Ascending aorta (tissue), 2 donors: Measurements from ENCODE around the gene KCNH8. TPM values are rescaled to one million over a fixed set of nuclear protein-coding genes. Genes with fewer than 3 reads are reported as not detected.

Experiments
- DNase-seq, 2 donors: peaks; one replicate each; pipeline ENCODE4 v3.0.0-alpha.2; 2019; ENCODE audit warnings: low spot score in 2 of 2
- H3K27ac ChIP-seq, 2 donors: fragments of 200-600 bp; sonication (generic); one replicate each; pipeline ENCODE4 v1.5.1; 2016 to 2017; ENCODE audit warnings: mild to moderate bottlenecking in 1 of 2
- H3K27me3 ChIP-seq: fragments of 200-600 bp; sonication (generic); one replicate; pipeline ENCODE4 v1.5.1; 2017
- H3K36me3 ChIP-seq, 2 donors: fragments of 200-600 bp; sonication (generic); one replicate each; pipeline ENCODE4 v1.5.1; 2016
- H3K4me1 ChIP-seq, 2 donors: fragments of 200-600 bp; sonication (generic); one replicate each; pipeline ENCODE4 v1.5.1; 2016 to 2017; ENCODE audit warnings: mild to moderate bottlenecking in 1 of 2
- H3K4me3 ChIP-seq, 2 donors: fragments of 200-600 bp; sonication (generic); one replicate each; pipeline ENCODE4 v1.5.1; 2016 to 2017; ENCODE audit warnings: mild to moderate bottlenecking in 1 of 2
- H3K9me3 ChIP-seq, 2 donors: fragments of 200-600 bp; sonication (generic); one replicate each; pipeline ENCODE4 v1.5.1; 2016
- intact Hi-C: fragments of 100-400 bp; cut with DNase I; formaldehyde crosslinking; loops from one replicate; pipeline ENCODE4 v1.15.1; 2023
- total RNA-seq: library from RNA; depleted of rRNA; stranded (reverse); fragments of >200 nt; gene quantifications from one replicate; pipeline ENCODE4 v1.1.0, GENCODE V29; 2016
- TF ChIP-seq, protein P1 (sequence below), 3 experiments: fragments of 200-600 bp in 2 of 3; fragments of 450-650 bp in 1 of 3; sonication (generic) in 2 of 3; IDR thresholded peaks; one replicate each; pipeline ENCODE4 v1.5.1; 2016 to 2019; ENCODE audit warnings: antibody characterized with exemption in 3 of 3, mild to moderate bottlenecking in 1 of 3, moderate library complexity in 1 of 3

The KCNH8 gene
- total RNA-seq, 1 donor from 2014 or later = not detected

DNA sequence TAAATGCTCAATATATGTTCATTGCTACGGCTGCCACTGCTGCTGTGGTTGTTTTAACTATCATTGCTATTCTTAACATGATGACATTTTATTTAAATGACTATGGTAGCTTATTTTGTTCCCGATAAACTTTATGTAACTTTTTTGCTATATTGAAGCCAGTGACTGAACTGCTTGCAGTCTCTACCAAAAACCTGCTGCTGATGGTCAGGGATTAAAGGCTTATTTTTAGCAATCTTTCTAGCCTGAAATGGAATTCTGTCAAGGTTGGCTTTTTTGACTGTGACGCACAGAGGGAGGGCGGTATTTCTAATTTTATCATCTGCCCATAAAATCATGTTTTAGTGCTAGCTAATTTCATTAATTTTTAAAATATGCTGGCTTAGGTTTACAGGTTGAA is 271.8 kb downstream of the KCNH8 start:
- Histone ChIP-seq H3K4me1 (peaks cover 0 to 8% of the 10 kb centered on the region in 2 donors), H3K4me3 (peak overlapping the region in 1 of 2 donors; percentile 37), H3K36me3 (no peaks in the 10 kb centered on the region), H3K9me3 (no peaks in the 10 kb centered on the region), H3K27me3 (no peaks in the 10 kb centered on the region), H3K27ac (peak overlapping the region; percentile 80 to 92)
- TF ChIP-seq, protein P1, sequence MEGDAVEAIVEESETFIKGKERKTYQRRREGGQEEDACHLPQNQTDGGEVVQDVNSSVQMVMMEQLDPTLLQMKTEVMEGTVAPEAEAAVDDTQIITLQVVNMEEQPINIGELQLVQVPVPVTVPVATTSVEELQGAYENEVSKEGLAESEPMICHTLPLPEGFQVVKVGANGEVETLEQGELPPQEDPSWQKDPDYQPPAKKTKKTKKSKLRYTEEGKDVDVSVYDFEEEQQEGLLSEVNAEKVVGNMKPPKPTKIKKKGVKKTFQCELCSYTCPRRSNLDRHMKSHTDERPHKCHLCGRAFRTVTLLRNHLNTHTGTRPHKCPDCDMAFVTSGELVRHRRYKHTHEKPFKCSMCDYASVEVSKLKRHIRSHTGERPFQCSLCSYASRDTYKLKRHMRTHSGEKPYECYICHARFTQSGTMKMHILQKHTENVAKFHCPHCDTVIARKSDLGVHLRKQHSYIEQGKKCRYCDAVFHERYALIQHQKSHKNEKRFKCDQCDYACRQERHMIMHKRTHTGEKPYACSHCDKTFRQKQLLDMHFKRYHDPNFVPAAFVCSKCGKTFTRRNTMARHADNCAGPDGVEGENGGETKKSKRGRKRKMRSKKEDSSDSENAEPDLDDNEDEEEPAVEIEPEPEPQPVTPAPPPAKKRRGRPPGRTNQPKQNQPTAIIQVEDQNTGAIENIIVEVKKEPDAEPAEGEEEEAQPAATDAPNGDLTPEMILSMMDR (IDR thresholded peaks at IDR 0.05) = no peak
- DNase-seq = no peak
- intact Hi-C loops = loop anchor here (5.0 to 10.0 kb wide), 3 partner anchors 37 to 625 kb away; partner anchors contain the start of gene KAT2B

DNA sequence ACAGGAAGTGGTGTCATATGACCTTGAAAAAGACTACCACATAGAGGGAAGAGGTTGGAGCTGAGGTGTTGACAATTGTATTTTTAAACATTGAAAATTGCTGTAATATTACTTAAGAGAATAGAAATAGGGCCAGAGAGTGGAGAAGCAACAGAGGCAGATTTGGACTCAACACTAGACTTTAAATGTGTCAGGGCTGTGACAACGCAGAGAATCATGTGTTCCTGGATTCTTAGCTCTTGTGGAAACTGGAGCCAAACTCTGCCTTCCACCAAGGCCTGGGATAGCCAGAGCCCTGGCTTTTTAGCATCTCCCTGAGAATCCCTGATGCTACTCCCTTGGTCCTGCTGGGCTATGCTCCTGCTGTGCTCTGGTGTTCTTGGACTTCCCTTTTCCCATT is 277.5 kb downstream of the KCNH8 start:
- intact Hi-C loops = loop anchor here (10.0 kb wide), 1 partner anchor 619 kb away; the partner anchor contains the start of gene KAT2B
- Histone ChIP-seq H3K4me3 (no peak overlapping the region), H3K27me3 (no peaks in the 10 kb centered on the region), H3K4me1 (no peaks in the 10 kb centered on the region), H3K36me3 (no peaks in the 10 kb centered on the region), H3K27ac (peak overlapping the region; percentile 47 to 56), H3K9me3 (peaks cover 0 to 2% of the 10 kb centered on the region in 2 donors)
- DNase-seq = no peak
- TF ChIP-seq, protein P1 (IDR thresholded peaks at IDR 0.05) = no peak

DNA sequence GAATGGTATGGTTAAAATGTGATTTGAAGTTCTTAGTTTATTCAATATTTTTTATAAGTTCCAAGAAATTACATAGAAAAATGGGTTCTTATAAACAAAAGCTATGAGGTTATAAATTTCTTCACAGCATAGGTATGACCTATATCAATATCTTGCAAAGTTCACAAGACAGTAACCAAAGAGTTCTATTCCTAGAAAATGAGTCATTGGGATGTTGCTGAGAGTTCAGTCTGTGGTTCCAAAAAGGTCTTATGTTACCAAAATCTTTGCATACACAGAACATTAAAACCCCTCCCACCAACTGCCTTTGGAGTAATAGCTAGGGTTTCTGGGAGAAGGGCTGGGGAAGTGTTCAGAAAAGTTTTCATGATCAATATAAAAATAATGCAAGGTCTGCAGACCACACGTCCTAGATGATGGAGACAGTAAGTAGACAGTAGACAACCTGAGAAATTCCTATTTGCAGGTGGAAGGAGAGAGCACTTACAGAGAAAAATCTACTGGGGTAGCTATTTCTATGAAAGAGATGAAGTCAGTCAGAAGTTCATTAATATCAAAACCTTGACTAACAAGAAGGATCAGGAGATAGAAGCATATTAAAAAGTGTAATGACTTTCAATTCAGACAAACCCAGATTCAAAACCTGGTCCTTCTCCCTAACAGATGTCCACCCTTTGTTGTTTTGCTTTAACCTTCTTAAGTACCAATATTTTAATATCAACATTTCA is 279.3 kb downstream of the KCNH8 start:
- intact Hi-C loops = loop anchor here (10.0 kb wide), 1 partner anchor 617 kb away; the partner anchor contains the start of gene KAT2B
- DNase-seq = no peak
- peaks cover 0 to 5% of the 10 kb centered on the region in 2 donors for H3K9me3 ChIP-seq
- H3K27me3 ChIP-seq = no peaks in the 10 kb centered on the region
- no peaks in the 10 kb centered on the region for H3K36me3 ChIP-seq
- TF ChIP-seq, protein P1 (IDR thresholded peaks at IDR 0.05) = no peak
- no peak overlapping the region for H3K27ac ChIP-seq
- H3K4me3 ChIP-seq = no peak overlapping the region
- H3K4me1 ChIP-seq = no peaks in the 10 kb centered on the region

DNA sequence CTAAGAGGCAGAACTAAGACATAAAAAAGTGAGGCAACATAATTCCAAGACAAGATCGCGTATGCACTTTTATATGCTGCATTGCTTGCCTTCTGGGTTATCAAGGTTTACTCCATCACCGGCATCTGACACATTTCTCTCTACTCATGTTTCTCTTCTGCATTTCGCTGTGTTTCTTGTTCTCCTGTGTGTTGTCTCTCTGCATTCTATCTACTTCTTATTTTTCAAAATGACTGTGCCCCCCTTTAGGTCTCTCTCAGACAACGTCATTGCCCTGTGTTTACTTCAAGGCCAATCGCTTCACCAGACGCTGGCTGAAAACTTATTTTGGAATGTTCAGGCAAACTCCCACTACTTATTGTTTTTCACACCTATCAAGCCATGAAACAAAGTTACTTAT is 280.4 kb downstream of the KCNH8 start:
- Histone ChIP-seq H3K9me3 (peaks cover 0 to 5% of the 10 kb centered on the region in 2 donors), H3K27ac (no peak overlapping the region), H3K36me3 (no peaks in the 10 kb centered on the region), H3K4me1 (peaks cover 0 to 7% of the 10 kb centered on the region in 2 donors), H3K4me3 (no peak overlapping the region), H3K27me3 (no peaks in the 10 kb centered on the region)
- DNase-seq = no peak
- intact Hi-C loops = loop anchor here (10.0 kb wide), 1 partner anchor 616 kb away; the partner anchor contains the start of gene KAT2B
- TF ChIP-seq, protein P1 (IDR thresholded peaks at IDR 0.05) = no peak

DNA sequence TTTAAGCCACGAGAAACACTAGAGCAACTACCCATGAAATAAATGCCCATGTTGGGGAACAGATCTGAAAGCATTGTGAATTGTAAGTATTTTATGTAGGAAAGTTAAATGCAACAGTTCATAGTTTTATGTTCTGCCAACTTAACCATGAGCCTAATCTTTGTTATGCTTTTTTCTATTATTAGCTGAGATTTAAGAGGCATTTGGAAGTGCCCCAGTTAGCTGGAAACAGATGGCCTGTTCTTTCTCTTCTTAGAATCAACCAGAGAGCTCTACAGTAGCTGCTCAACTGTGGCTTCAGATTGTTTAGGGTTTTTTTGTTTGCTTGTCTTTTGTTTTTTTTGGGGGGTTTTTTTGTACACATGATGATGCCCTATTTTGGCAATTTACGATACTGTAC is 284.4 kb downstream of the KCNH8 start:
- Histone ChIP-seq H3K9me3 (peaks cover 0 to 5% of the 10 kb centered on the region in 2 donors), H3K27ac (peak overlapping the region; percentile 62 to 74), H3K4me3 (no peak overlapping the region)

More for the DNA sequence above, 284.4 kb downstream of the KCNH8 start:
- no peaks in the 10 kb centered on the region for H3K27me3 ChIP-seq
- H3K4me1 ChIP-seq = peaks cover 0 to 7% of the 10 kb centered on the region in 2 donors
- TF ChIP-seq, protein P1 (IDR thresholded peaks at IDR 0.05) = no peak
- intact Hi-C loops = no loop called here
- DNase-seq = peak in 1 of 2 donors; percentile 61
- H3K36me3 ChIP-seq = no peaks in the 10 kb centered on the region
